HG03066 (cell line): ENCODE results near the gene FAM3D.

Experiments
- ATAC-seq: cut with Tn5 transposase; IDR thresholded peaks from one replicate; pipeline ENCODE4 v1.9.1; 2021; ENCODE audit warnings: low read depth; ENCODE audit not compliant: unreplicated experiment

The FAM3D gene

GRCh38 chr3:58629629-58630028 is 36.9 kb downstream of the FAM3D start:
- ATAC-seq: no peak

DNA sequence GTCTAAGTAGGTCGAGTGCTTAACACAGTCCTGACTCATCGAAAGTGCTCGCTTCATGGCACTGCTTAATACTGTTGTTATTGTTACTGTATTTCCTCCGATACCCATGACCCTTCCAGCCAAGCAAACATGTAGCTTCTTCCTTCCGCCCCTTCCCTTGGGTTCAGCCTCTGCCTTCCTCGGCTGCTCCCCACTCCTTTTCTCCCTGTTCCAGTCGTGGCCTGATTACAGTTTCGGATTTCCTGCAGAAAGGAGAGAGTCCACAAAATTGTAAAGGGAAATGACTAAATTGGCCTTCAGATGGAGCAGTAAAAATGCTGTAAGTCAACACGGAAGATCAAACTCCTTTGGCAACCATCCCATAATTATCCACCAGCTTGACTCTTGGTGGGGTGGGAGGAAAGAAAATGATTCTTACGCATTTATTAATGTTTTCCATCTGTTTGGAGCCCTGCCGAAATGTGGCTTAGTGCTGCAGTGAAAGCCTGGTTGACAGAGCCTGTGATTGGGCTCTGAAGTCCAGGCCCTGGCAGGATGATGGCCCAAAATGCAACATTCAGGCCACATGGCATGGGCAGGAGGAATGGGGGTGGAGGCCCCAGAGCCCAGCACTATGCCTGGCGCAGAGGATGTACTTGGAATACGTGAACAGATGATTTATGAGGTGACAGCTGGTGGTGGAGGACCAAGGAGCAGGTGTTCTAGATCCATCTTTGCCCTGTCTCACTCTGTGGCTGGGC is 37.6 kb downstream of the FAM3D start:
- no peak for ATAC-seq

GRCh38 chr3:58627941-58628340 is 38.6 kb downstream of the FAM3D start:
- no peak for ATAC-seq

- no peak for ATAC-seq
Observed at GRCh38 chr3:58627570-58627885, 39.0 kb downstream of the FAM3D start.

DNA sequence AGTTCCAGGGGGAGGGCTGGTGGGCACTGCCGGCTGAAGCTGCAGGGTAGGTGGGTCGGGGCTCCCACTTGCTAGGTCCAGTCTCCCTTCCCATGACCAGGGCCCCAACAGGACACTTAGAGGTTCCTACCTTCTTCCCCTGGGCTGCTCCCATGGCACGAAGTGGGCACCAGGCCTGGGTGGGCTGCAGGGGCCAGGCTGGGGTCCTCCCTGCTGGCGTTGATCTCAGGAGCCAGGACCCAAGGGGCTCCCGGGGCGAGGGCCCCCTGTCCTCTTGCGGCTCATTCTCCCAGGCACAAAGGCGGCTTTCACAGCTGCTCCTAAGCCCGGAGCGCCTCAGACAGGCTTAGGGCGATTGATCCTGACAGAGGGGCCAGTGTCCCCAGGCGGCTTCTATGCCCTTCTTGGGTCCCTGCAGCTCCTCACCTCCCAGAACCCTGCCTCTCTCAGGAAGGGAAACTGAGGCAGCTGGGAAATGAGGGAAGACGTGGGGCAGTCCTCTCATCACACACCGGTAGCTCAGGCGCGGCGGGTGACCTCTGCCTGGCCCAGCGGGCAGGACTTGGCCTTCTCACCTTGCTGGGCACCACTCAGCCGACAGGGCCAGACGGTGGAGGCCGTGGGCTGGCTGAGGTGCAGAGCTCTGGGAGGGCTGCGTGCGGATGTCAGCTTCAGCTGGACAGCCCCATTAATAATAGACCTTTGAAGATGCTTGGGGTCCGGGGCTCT is 39.6 kb downstream of the FAM3D start:
- no peak for ATAC-seq

- no peak for ATAC-seq
Observed at GRCh38 chr3:58625196-58625824, 41.3 kb downstream of the FAM3D start.

DNA sequence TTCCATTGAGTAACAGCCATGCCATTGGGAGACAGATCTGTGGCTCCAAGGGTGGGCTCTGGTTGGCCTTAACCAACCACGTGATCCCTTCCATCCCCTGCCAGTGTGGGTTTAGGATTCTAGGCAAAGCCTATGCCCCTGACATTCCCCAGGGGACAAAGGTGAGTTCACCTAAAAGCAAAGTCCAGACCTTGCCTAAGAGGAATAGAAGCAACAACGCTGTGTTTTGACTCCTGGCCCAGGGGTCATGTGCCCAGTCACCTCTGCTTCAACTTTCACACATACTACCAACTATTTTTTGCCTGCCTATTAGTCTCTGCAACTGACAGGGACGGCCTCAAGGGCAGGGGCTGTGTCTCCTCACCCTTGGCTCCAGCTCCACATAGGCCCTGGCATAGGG is 42.0 kb downstream of the FAM3D start:
- ATAC-seq: no peak

DNA sequence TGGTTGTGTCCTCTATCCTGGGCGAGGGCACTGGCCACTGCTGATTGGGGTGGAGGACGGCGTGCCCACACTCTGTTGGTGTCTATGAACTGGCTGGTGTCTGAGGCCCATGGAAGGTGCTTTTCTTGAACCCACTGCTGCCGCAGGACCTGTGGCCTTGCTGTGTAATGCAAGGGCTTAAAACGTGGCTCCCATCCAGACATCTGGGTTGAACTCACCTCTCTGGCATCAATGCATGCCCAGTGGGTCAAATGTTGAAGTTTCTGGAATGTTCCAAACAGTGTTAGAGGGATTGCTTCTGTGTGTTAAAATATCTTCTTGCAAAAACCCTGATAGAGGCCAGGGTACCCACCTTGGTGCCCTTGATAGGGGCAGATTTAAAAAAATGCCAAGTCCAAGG is 42.6 kb downstream of the FAM3D start:
- ATAC-seq: no peak

DNA sequence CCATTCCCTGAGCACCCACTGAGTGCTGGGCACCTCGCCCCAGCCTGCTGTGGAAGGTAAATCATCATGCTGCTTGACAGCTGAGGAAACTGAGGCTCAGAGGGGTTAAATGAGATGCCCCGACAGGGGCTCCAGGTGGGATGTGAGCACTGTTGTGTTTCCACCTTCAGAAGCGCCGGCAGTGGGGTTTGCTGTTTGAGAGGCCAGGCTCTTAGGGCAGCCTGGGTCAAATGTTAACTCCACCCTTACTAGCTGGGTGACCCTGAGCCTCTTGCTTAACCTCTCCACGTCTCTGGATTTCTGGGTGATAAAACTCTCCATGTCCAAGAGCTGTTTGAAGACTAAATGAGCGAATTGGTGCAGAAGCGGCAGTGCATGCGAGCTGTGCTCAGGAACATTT is 43.1 kb downstream of the FAM3D start:
- no peak for ATAC-seq

GRCh38 chr3:58622892-58623291 is 43.7 kb downstream of the FAM3D start:
- ATAC-seq: no peak

DNA sequence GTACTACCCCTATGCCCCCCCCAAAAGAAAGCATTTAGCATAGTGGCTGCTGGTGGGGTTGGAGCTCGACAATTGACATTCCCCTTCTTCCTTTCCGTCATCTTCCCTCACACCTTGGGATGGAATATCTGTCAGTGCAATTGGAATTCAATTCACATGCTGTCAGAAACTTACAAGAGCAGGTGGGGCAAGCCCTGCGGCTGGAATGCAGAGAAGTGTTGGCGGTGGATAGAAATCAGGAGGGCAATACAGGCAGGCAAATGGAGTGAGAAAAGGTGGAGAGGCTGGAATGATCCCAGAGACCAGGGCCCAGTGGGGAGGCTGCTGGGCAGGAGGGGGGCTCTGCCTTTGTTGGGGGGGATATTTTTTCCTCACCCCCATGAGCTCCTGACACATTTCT is 44.1 kb downstream of the FAM3D start:
- no peak for ATAC-seq

GRCh38 chr3:58621086-58621830 is 45.3 kb downstream of the FAM3D start:
- no peak for ATAC-seq

DNA sequence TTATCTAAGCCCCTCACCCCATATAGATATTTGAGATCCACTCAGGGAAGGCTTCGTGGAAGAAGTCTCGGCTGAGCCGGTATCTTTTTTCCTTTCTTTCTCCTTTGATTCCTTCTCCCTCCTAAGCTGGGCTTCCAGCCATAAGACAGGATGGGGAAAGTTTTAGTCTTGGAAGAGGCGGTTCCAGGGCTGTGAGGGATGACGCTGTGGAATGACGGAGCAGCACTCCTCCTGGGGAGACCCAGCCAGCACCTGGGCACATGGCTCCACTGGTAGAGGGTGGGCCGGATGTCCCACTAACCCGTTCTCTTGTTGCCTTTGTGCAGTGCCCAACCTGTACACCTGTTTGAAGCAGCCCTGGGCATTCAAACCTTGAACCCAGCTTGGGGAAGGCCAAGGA is 46.2 kb downstream of the FAM3D start:
- ATAC-seq: no peak

- ATAC-seq: no peak
Observed at GRCh38 chr3:58617338-58617761, 49.2 kb downstream of the FAM3D start.

- no peak for ATAC-seq
Observed at GRCh38 chr3:58613236-58614132, 53.1 kb downstream of the FAM3D start.

- no peak for ATAC-seq
Observed at GRCh38 chr3:58612830-58613229, 53.7 kb downstream of the FAM3D start.

DNA sequence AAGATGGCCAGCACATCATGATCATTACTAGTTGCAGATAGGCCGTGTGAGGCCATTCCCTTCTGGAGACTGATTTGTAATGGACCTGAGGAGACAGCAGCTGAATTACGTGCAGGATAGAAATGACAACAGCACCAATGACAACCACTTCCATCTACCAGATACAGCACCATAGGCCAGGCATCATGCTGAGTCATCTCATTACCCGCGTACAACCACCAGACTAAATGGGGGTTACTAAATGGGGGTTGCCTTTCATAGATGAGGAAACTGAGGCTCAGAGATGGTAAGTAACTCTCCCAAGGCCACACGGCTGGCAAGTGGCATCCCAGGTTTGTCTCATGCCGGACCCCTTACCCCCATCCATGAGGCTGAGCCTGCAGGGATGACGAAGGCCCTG is 56.6 kb downstream of the FAM3D start:
- ATAC-seq: no peak

DNA sequence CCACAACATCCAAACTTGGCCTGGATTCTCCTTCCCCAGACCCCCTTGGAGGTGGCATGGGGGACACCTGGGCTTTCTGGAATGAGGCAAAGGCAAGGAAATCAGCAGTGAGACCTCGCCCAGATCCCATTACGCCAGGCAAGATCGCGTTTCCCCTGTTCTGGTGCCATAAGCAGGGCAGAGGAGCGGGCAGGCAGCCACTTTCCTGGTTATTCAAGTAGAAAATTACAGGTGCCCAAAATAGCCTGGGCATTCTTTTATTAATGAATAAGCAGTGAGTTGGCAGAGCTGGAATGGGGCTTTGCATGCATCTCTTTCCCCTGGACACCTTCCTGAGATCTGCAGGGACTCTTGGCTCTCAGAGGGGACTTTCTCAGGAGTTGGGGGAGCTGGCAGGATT is 57.9 kb downstream of the FAM3D start:
- no peak for ATAC-seq

DNA sequence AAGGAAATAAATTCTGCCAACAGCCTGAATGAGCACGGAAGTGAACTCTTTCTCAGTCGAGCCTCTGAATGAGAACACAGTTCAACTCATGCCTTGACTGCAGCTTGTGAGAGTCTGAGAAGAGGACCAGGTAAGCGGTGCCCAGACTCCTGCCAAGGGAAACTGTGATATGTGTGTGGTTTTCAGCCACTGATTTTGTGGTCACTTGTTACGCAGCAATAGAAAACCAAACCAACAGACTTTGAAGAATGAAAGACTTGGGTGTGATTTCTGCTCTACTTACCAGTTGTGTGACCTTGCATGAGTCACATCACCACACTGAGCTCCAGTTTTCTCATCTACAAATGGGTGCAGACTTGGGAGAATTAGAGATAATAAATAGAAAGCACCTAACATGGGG is 58.8 kb downstream of the FAM3D start:
- ATAC-seq: no peak

DNA sequence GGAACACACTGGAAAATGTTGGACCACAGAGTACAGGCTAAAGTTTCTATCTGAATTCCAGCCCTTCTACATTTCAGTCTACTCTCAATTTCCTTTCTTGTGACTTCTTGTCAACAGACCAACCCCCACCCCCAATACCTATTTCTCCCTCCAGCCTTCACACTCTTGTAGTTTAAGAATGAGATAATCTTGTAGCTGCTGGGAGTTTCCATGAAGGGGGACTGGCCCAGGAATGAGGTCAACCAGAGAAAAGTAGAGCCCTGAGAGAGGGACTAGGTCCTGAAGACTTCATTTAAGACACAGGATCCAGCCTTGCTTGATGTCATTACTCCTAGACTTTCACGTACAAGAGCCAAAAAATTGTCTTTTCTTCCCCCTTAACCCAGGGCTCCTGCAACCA is 59.9 kb downstream of the FAM3D start:
- ATAC-seq: no peak
